ENCODE data around the gene TRIM8.

DNA sequence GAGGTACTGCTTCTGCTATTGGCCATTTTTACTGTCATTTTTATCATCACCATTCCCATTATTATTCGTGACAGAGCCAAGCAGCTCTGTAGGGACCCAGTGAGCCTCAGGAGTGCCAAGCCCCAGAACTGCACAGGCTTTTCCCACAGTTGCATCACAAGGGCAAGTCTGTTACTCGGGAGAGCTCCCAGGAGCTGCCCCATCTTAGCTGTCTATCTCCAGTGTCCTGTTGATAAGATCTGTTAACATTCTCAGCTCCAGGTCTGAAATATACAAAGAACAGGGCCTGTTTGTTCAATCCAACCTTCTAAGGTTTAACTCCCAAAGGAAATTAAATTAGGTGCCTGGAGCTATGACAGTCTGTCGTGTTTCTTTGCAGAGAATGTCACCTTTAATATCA lies 20.2 kb upstream of the TRIM8 start:
- TF ChIP-seq, protein P1, sequence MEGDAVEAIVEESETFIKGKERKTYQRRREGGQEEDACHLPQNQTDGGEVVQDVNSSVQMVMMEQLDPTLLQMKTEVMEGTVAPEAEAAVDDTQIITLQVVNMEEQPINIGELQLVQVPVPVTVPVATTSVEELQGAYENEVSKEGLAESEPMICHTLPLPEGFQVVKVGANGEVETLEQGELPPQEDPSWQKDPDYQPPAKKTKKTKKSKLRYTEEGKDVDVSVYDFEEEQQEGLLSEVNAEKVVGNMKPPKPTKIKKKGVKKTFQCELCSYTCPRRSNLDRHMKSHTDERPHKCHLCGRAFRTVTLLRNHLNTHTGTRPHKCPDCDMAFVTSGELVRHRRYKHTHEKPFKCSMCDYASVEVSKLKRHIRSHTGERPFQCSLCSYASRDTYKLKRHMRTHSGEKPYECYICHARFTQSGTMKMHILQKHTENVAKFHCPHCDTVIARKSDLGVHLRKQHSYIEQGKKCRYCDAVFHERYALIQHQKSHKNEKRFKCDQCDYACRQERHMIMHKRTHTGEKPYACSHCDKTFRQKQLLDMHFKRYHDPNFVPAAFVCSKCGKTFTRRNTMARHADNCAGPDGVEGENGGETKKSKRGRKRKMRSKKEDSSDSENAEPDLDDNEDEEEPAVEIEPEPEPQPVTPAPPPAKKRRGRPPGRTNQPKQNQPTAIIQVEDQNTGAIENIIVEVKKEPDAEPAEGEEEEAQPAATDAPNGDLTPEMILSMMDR (IDR thresholded peaks at IDR 0.05): no peak
- no peak for TF ChIP-seq POLR2AphosphoS5 (IDR thresholded peaks at IDR 0.05)

Measured in prostate gland (tissue), 2 donors.